OCI-LY7 (cell line): Measurements from ENCODE around the gene ARRB1. TPM values are rescaled to one million over a fixed set of nuclear protein-coding genes. Genes with fewer than 3 reads are reported as not detected.
"Not testable (repeated sequence)": the region's sequence is repeated elsewhere in the genome, so short reads cannot be mapped to it uniquely, and the experiment has no call there.

Experiments used
- BruUV-seq: library from RNA; stranded (reverse); fragments of 400-500 nt; replicated peaks from 2 replicates; lab custom pipeline; 2021; lab: Mats Ljungman, UMichigan
- CTCF ChIA-PET: fragments of 300-600 bp; sonication (Branson Sonifier 250); formaldehyde crosslinking; loops from one replicate; lab custom pipeline; 2022; ENCODE audit warnings: antibody characterized with exemption; ENCODE audit not compliant: unreplicated experiment; lab: Charles Lee
- POLR2A ChIA-PET: fragments of 300-600 bp; sonication (Branson Sonifier 250); formaldehyde crosslinking; loops from one replicate; lab custom pipeline; 2022; ENCODE audit warnings: antibody characterized with exemption; lab: Charles Lee
- DNase-seq: peaks from one replicate; pipeline ENCODE4 v3.0.0-alpha.2; 2015; ENCODE audit warnings: low spot score
- H2AFZ ChIP-seq: fragments of 200-600 bp; sonication (generic), shearing (Covaris generic); 2 replicates; pipeline ENCODE4 v1.6.1; 2014; ENCODE audit warnings: mild to moderate bottlenecking, antibody characterized with exemption, low read length, moderate library complexity
- H3K27ac ChIP-seq: fragments of 200-600 bp; sonication (generic); 2 replicates; pipeline ENCODE4 v1.5.1; 2014; ENCODE audit warnings: mixed run types, low read depth, mild to moderate bottlenecking, moderate library complexity, low read length, inconsistent platforms; ENCODE audit not compliant: poor library complexity, severe bottlenecking
- H3K36me3 ChIP-seq: fragments of 200-600 bp; sonication (generic); 2 replicates; pipeline ENCODE4 v1.6.1; 2014; ENCODE audit warnings: mild to moderate bottlenecking, antibody characterized with exemption, low read length, moderate library complexity, mixed read lengths; ENCODE audit not compliant: insufficient read depth
- H3K4me1 ChIP-seq: fragments of 200-600 bp; sonication (generic); 2 replicates; pipeline ENCODE4 v1.5.1; 2014; ENCODE audit warnings: mild to moderate bottlenecking, low read length; ENCODE audit not compliant: insufficient read depth, poor library complexity, severe bottlenecking
- H3K4me2 ChIP-seq: fragments of 200-600 bp; sonication (generic); 2 replicates; pipeline ENCODE4 v1.6.1; 2014; ENCODE audit warnings: mild to moderate bottlenecking, low read length
- H3K4me3 ChIP-seq: fragments of 200-600 bp; sonication (generic); 2 replicates; pipeline ENCODE4 v1.5.1; 2014; ENCODE audit warnings: mild to moderate bottlenecking, low read depth, low read length; ENCODE audit not compliant: poor library complexity, severe bottlenecking
- H3K79me2 ChIP-seq: fragments of 200-600 bp; sonication (generic); 2 replicates; pipeline ENCODE4 v1.6.1; 2016; ENCODE audit warnings: low read depth, mild to moderate bottlenecking, low read length, moderate library complexity, mixed read lengths; ENCODE audit not compliant: insufficient read depth
- H3K9me2 ChIP-seq: fragments of 200-600 bp; sonication (generic); 2 replicates; pipeline ENCODE4 v1.6.1; 2016; ENCODE audit warnings: mild to moderate bottlenecking, low read length, mixed read lengths; ENCODE audit not compliant: insufficient read depth
- H3K9me3 ChIP-seq: fragments of 200-600 bp; sonication (generic); 2 replicates; pipeline ENCODE4 v1.6.1; 2014; ENCODE audit warnings: mild to moderate bottlenecking, mixed run types, low read length, mixed read lengths
- H4K20me1 ChIP-seq: fragments of 200-600 bp; sonication (generic); 2 replicates; pipeline ENCODE4 v1.6.1; 2014; ENCODE audit warnings: mild to moderate bottlenecking, antibody characterized with exemption, low read length, moderate library complexity, mixed read lengths; ENCODE audit not compliant: insufficient read depth
- EZH2phosphoT487 ChIP-seq: fragments of 200-600 bp; sonication (generic); IDR thresholded peaks from 2 replicates; pipeline ENCODE4 v1.6.1; 2018; ENCODE audit warnings: low read depth, borderline replicate concordance, mild to moderate bottlenecking, mixed run types, antibody characterized with exemption, low read length, moderate library complexity, mixed read lengths
- intact Hi-C: fragments of 100-400 bp; cut with micrococcal nuclease; formaldehyde crosslinking; loops from one replicate; pipeline ENCODE4 v1.10.0; 2022; ENCODE audit not compliant: unreplicated experiment
- total RNA-seq, 2 experiments: library from RNA; depleted of rRNA in 1 of 2; stranded (reverse); fragments of >200 nt in 1 of 2; shearing (Covaris generic) in 1 of 2; gene quantifications; 2 replicates each; pipeline ENCODE4 v1.2.3, GENCODE V29; 2014 to 2022
- TF ChIP-seq, protein P1 (sequence below): fragments of 200-600 bp; sonication (generic); conservative IDR thresholded peaks from 2 replicates; pipeline ENCODE4 v1.5.1; 2014; ENCODE audit warnings: mild to moderate bottlenecking, antibody characterized with exemption, low read length, moderate library complexity, mixed read lengths

Gene ARRB1
- total RNA-seq, 2 experiments from 2014 or later = not detected

DNA sequence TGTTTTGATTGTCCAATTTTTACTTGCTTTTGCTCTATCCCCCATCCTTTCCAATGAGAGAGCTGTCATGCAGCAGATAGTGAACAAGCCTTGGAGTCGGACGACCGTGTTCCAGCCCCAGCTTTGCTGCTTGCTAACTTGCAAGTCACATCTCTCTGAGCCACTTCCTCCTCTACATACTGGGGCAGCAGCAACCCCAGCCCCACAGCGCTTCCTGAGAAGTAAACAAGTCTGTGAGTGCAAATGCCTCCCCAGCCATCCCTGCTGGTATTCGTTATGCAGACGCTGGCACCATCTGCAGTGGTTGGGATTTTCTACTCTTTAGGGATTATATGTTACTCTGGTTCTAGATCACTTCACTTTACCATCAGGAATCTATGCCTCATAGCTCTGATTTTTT lies 75.9 kb downstream of the ARRB1 start:
- Histone ChIP-seq H3K4me2 (peak overlapping the region; percentile 55), H3K27ac (peak overlapping the region; percentile 44), H3K79me2 (no peaks in the 10 kb centered on the region), H3K4me1 (peaks cover 14% of the 10 kb centered on the region), H3K36me3 (no peaks in the 10 kb centered on the region), H3K9me2 (no peaks in the 10 kb centered on the region), H3K9me3 (no peaks in the 10 kb centered on the region), H4K20me1 (no peaks in the 10 kb centered on the region), H3K4me3 (no peak overlapping the region), H2AFZ (peak overlapping the region; percentile 90)
- no TSS peak for BruUV-seq
- ChIA-PET POLR2A (interaction anchor here (1.5 kb wide), 1 partner anchor 135 kb away, joined by 5 read pairs; no protein-coding TSS in a partner anchor), CTCF (no interaction called here)
- no peak for TF ChIP-seq EZH2phosphoT487
- intact Hi-C loops = no loop called here
- DNase-seq = peak; percentile 87

DNA sequence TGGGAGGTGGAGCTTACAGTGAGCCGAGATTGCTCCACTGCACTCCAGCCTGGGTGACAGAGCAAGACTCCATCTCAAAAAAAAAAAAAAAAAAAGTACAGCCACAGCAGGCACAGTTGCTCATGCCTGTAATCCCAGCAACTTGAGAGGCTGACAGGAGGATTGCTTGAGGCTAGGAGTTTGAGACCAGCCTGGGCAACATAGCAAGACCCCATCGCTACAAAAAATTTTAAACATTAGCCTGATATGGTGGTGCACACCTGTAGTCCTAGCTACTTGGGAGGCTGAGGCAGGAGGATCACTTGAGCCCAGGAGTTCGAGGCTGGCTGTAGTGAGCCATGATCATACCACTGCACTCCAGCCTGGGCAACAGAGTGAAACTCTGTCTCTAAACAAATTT lies 76.7 kb downstream of the ARRB1 start:
- H2AFZ ChIP-seq, H3K79me2 ChIP-seq, H4K20me1 ChIP-seq, H3K36me3 ChIP-seq, BruUV-seq, POLR2A ChIA-PET, H3K9me3 ChIP-seq, H3K4me2 ChIP-seq, DNase-seq, H3K9me2 ChIP-seq, H3K4me3 ChIP-seq, CTCF ChIA-PET, intact Hi-C loops, H3K27ac ChIP-seq: not testable (repeated sequence)
- peaks cover 14% of the 10 kb centered on the region for H3K4me1 ChIP-seq

DNA sequence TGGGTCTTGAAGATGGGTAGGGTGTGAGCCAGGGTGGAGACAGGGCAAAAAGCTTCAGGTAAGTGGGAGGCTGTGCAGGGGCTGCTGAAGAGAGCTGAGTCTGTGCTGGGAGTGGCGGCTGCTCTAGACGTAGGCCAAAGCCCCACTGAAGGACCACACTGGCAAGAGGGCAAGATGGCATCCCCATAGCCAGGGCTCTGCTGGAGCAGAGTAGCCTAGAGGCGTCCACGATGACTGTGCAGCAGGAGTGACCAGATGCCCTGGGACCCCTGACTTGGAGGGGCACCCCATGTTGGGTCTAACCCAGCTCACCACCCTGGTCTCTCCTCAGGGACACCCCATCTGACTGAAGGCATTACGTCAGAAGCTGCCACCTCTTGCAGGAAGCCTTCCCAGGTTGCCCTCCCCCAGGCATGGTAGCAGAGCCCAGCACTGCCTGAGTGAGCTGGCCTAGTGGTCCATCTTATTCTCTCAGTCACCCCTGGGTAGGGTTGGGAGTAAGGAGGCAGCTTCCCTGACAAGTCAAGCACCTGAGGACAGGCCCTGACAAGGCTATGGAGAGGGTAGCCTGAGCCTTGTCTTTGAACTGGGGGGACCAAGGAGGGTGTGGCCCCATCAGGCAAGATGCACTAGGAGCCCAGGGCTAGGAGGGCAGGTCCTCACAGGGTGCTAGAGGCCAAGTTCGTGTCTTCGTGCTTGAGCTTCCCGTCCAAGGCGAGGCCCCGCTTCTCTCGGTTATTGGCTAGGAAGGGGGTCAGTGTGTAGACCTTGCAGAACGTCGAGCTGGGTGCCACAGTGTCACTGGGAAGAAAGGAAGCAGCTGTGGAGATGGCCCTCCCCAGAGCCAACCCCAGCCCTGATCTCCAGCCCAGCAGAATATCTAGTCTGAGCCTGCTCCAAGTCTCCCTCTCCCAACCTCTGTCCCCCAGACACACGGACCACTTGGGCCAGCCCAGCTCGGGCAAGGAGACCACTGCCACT lies 77.8 kb downstream of the ARRB1 start:
- Histone ChIP-seq H3K4me2 (no peak overlapping the region), H3K79me2 (no peaks in the 10 kb centered on the region), H3K4me3 (no peak overlapping the region), H3K4me1 (peaks cover 14% of the 10 kb centered on the region), H2AFZ (no peak overlapping the region), H3K9me3 (no peaks in the 10 kb centered on the region), H4K20me1 (no peaks in the 10 kb centered on the region), H3K36me3 (no peaks in the 10 kb centered on the region), H3K27ac (no peak overlapping the region), H3K9me2 (no peaks in the 10 kb centered on the region)
- BruUV-seq = no TSS peak
- POLR2A ChIA-PET = no interaction called here
- CTCF ChIA-PET = no interaction called here
- TF ChIP-seq EZH2phosphoT487 = no peak
- TF ChIP-seq, protein P1, sequence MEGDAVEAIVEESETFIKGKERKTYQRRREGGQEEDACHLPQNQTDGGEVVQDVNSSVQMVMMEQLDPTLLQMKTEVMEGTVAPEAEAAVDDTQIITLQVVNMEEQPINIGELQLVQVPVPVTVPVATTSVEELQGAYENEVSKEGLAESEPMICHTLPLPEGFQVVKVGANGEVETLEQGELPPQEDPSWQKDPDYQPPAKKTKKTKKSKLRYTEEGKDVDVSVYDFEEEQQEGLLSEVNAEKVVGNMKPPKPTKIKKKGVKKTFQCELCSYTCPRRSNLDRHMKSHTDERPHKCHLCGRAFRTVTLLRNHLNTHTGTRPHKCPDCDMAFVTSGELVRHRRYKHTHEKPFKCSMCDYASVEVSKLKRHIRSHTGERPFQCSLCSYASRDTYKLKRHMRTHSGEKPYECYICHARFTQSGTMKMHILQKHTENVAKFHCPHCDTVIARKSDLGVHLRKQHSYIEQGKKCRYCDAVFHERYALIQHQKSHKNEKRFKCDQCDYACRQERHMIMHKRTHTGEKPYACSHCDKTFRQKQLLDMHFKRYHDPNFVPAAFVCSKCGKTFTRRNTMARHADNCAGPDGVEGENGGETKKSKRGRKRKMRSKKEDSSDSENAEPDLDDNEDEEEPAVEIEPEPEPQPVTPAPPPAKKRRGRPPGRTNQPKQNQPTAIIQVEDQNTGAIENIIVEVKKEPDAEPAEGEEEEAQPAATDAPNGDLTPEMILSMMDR = no peak
- no peak for DNase-seq
- intact Hi-C loops = no loop called here
